Thyroid gland (tissue), 4 donors: ENCODE data around the gene TMEM74B. TPM values are rescaled to one million over a fixed set of nuclear protein-coding genes. Genes with fewer than 3 reads are reported as not detected.

Experiments used
- DNase-seq, 2 donors: peaks; one replicate each; pipeline ENCODE4 v3.0.0-alpha.2; 2019
- H3K27ac ChIP-seq, 3 donors: fragments of 200-600 bp; sonication (generic); 1 replicate in 2 of 3; 2 replicates in 1 of 3; pipeline ENCODE4 v1.5.1; 2016 to 2019; ENCODE audit warnings: mild to moderate bottlenecking in 1 of 3, moderate library complexity in 1 of 3
- H3K27me3 ChIP-seq: fragments of 200-600 bp; sonication (generic); one replicate; pipeline ENCODE4 v1.5.1; 2019
- H3K36me3 ChIP-seq, 2 donors: fragments of 200-600 bp; sonication (generic); one replicate each; pipeline ENCODE4 v1.5.1; 2016 to 2019
- H3K4me1 ChIP-seq, 2 donors: fragments of 200-600 bp; sonication (generic); one replicate each; pipeline ENCODE4 v1.5.1; 2017 to 2019
- H3K4me3 ChIP-seq, 3 donors: fragments of 200-600 bp; sonication (generic); replicated peaks in 1 of 3; 1 replicate in 2 of 3; 2 replicates in 1 of 3; pipeline ENCODE4 v1.5.1; 2016; ENCODE audit warnings: mild to moderate bottlenecking in 1 of 3
- H3K9me3 ChIP-seq: fragments of 200-600 bp; sonication (generic); one replicate; pipeline ENCODE4 v1.5.1; 2017
- CTCF ChIP-seq, 6 experiments: fragments of 200-600 bp in 3 of 6; fragments of 450-650 bp in 3 of 6; sonication (generic) in 3 of 6; IDR thresholded peaks; one replicate each; pipeline ENCODE4 v1.5.1; 2016 to 2019; ENCODE audit warnings: antibody characterized with exemption in 6 of 6, mild to moderate bottlenecking in 2 of 6, inconsistent platforms in 1 of 6, moderate library complexity in 1 of 6
- POLR2A ChIP-seq, 2 donors: fragments of 450-650 bp; IDR thresholded peaks; one replicate each; pipeline ENCODE4 v1.6.1; 2017; ENCODE audit warnings: antibody characterized with exemption in 2 of 2, mild to moderate bottlenecking in 2 of 2, moderate library complexity in 1 of 2
- WGBS, 2 donors: methylation state at CpG; one replicate each; pipeline ENCODE4 v1.1.5; 2017; 5-methylcytosine and 5-hydroxymethylcytosine counted together
- intact Hi-C: fragments of 100-400 bp; cut with DNase I; formaldehyde crosslinking; loops from one replicate; pipeline ENCODE4 v1.15.1; 2023
- total RNA-seq, 4 donors: library from RNA; depleted of rRNA; stranded (reverse); fragments of >200 nt; gene quantifications; one replicate each; pipeline ENCODE4 v1.2.3, GENCODE V29; 2016

The TMEM74B gene
- total RNA-seq, 4 donors from 2014 or later = 0.63 to 2.7 (median 1.8) TPM

- no peak for TF ChIP-seq CTCF (IDR thresholded peaks at IDR 0.05)
- no peak for TF ChIP-seq POLR2A (IDR thresholded peaks at IDR 0.05)
- H3K4me3 ChIP-seq = no peak overlapping the region
- H3K9me3 ChIP-seq = no peaks in the 10 kb centered on the region
- intact Hi-C loops = no loop called here
- no peak overlapping the region for H3K27ac ChIP-seq
- DNase-seq = no peak
- no peaks in the 10 kb centered on the region for H3K4me1 ChIP-seq
- H3K36me3 ChIP-seq = peaks cover 50 to 51% of the 10 kb centered on the region in 2 donors
- 86% methylated on average over 3 of the region's 3 CpGs for WGBS, 2 donors
- no peaks in the 10 kb centered on the region for H3K27me3 ChIP-seq
These were observed 53.4 kb downstream of the TMEM74B start for GRCh38 chr20:1131354-1131753.

- Histone ChIP-seq H3K4me3 (no peak overlapping the region), H3K36me3 (peaks cover 48 to 50% of the 10 kb centered on the region in 2 donors), H3K27ac (no peak overlapping the region), H3K4me1 (no peaks in the 10 kb centered on the region), H3K9me3 (no peaks in the 10 kb centered on the region), H3K27me3 (no peaks in the 10 kb centered on the region)
- WGBS, 2 donors = 71 to 89% methylated on average over 5 of the region's 5 CpGs
- DNase-seq = no peak
- no peak for TF ChIP-seq POLR2A (IDR thresholded peaks at IDR 0.05)
- TF ChIP-seq CTCF (IDR thresholded peaks at IDR 0.05) = no peak
- intact Hi-C loops = no loop called here
These were observed 53.9 kb downstream of the TMEM74B start for GRCh38 chr20:1130847-1131246.

Other genes with a start within 250 kb of the TMEM74B start
- 1 to 10 TPM in 2 of 4 donors, under 1 TPM in 2; 0.27 to 4.8 (median 0.65) TPM for gene RSPO4, start 182.7 kb downstream of the TMEM74B start, total RNA-seq
- 100 to 1,000 TPM in 2 of 4 donors, 10 to 100 TPM in 2; 74.8 to 189 (median 105) TPM for gene PSMF1, start 66.4 kb downstream of the TMEM74B start, total RNA-seq
- gene C20orf202, start 18.5 kb upstream of the TMEM74B start, total RNA-seq = under 1 TPM in 1 of 4 donors, not detected in 3; 0.27 TPM
- not detected for gene RAD21L1, start 41.1 kb upstream of the TMEM74B start, total RNA-seq
- 10 to 100 TPM in 3 of 4 donors, 1 to 10 TPM in 1; 9.3 to 16.2 (median 13.6) TPM for gene SNPH, start 81.3 kb upstream of the TMEM74B start, total RNA-seq
- gene SDCBP2, start 144.2 kb upstream of the TMEM74B start, total RNA-seq = 10 to 100 TPM; 18.0 to 37.6 (median 34.7) TPM
- 100 to 1,000 TPM; 142 to 272 (median 189) TPM for gene FKBP1A, start 208.1 kb upstream of the TMEM74B start, total RNA-seq